Measurements from ENCODE around the gene MAMSTR. TPM values are rescaled to one million over a fixed set of nuclear protein-coding genes. Genes with fewer than 3 reads are reported as not detected.

MAMSTR gene
- total RNA-seq, 1 experiment from 2014 or later = 1.6 TPM

- Histone ChIP-seq H2AK5ac (ENCODE audit: insufficient read length, low read length) (no peak overlapping the region), H3K4me1 (ENCODE audit: insufficient read depth, low read length) (no peaks in the 10 kb centered on the region), H3K9me3 (ENCODE audit: control insufficient read depth, low read depth, low read length) (no peaks in the 10 kb centered on the region), H2BK120ac (ENCODE audit: low read depth, low read length, poor library complexity, severe bottlenecking) (no peak overlapping the region), H2BK15ac (ENCODE audit: low read depth, low read length) (no peak overlapping the region), H3K27ac (ENCODE audit: insufficient read length, low read depth, low read length) (no peak overlapping the region), H2BK20ac (ENCODE audit: low read depth, low read length, poor library complexity, severe bottlenecking) (no peak overlapping the region), H4K8ac (replicated peaks; ENCODE audit: insufficient read length, low read depth, low read length) (no peak overlapping the region), H2BK12ac (ENCODE audit: insufficient read length, low read depth, low read length) (no peak overlapping the region), H3K79me2 (ENCODE audit: insufficient read depth, low read length) (no peaks in the 10 kb centered on the region), H3K79me1 (ENCODE audit: insufficient read depth, low read depth, low read length, poor library complexity, severe bottlenecking) (no peaks in the 10 kb centered on the region), H3K14ac (ENCODE audit: insufficient read depth, low read length) (no peak overlapping the region), H3K56ac (ENCODE audit: insufficient read length, low read depth, low read length) (no peak overlapping the region), H3T11ph (ENCODE audit: low read length) (no peak overlapping the region), H2AFZ (ENCODE audit: low read length) (no peak overlapping the region), H3K27me3 (ENCODE audit: insufficient read depth, low read length) (no peaks in the 10 kb centered on the region; the same call in 1 of the 2 replicates), H3K23me2 (ENCODE audit: insufficient read length, low read depth, low read length, poor library complexity, severe bottlenecking) (no peaks in the 10 kb centered on the region), H4K91ac (ENCODE audit: insufficient read length, low read depth, low read length) (no peak overlapping the region), H3K23ac (ENCODE audit: insufficient read length, low read depth, low read length) (no peak overlapping the region), H2BK5ac (ENCODE audit: insufficient read length, low read length) (no peak overlapping the region), H4K5ac (ENCODE audit: insufficient read length, low read depth, low read length) (no peak overlapping the region), H3K4ac (ENCODE audit: low read depth, low read length) (no peak overlapping the region), H3K18ac (ENCODE audit: insufficient read length, low read depth, low read length) (no peak overlapping the region), H4K20me1 (ENCODE audit: control insufficient read depth, insufficient read depth, insufficient read length) (no peaks in the 10 kb centered on the region), H3K9ac (ENCODE audit: extremely low read depth, insufficient read length, low read length) (no peak overlapping the region), H3K4me2 (ENCODE audit: insufficient read depth, insufficient read length, low read length) (no peak overlapping the region)
- Mint-ChIP-seq H3K9me3 (no peaks in the 10 kb centered on the region), H3K36me3 (ENCODE audit: insufficient read depth in 1 of 3, low read depth in 3 of 3) (no peaks in the 10 kb centered on the region; a peak in 1 of 7 replicates), H3K27ac (no peak overlapping the region), H3K27me3 (ENCODE audit: low read depth) (peaks cover 5% of the 10 kb centered on the region), H3K4me3 (no peak overlapping the region), H3K4me1 (peaks cover 3 to 9% of the 10 kb centered on the region in 2 experiments)
- WGBS (ENCODE audit: extremely low coverage, insufficient read length, low lambda C conversion rate) = no CpG with 5 or more reads among the region's 3 CpGs
- no peak for DNase-seq
- TF ChIP-seq CTCF (conservative IDR thresholded peaks at IDR 0.05) = no peak
These were observed 33.4 kb downstream of the MAMSTR start for GRCh38 chr19:48686088-48686487.

Data from H9 (cell line).